DMS53 treated with DMSO at 0.1 percent for 48 hours (cell line): ENCODE measurements around the gene GHRHR.

Source experiments
- DNase-seq: peaks from one replicate; lab custom pipeline; 2025; ENCODE audit not compliant: unreplicated experiment; lab: John Stamatoyannopoulos, UW

Gene GHRHR

DNA sequence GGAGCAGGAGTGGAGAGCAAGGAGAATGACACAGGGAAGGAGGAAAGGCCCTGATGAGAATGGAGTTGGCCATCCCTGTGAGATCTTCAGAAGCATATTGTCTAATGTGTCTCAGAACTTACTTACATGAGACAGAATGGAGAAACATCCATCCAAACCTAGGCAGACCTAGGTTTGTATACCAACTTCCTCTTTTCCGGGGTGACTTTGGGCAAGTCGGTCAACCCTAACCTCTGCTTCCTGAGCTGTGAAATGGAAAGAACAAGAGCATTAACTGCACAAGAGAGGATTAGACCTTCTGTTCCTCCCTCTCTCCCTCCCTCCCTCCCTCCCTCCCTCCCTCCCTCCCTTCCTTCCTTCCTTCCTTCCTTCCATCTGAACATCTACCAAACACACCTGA, 4.5 kb downstream of the GHRHR start:
- no peak for DNase-seq

GRCh38 chr7:30968747-30969603, 5.2 kb downstream of the GHRHR start:
- no peak for DNase-seq

GRCh38 chr7:30969604-30969970, 5.8 kb downstream of the GHRHR start:
- DNase-seq: no peak

DNA sequence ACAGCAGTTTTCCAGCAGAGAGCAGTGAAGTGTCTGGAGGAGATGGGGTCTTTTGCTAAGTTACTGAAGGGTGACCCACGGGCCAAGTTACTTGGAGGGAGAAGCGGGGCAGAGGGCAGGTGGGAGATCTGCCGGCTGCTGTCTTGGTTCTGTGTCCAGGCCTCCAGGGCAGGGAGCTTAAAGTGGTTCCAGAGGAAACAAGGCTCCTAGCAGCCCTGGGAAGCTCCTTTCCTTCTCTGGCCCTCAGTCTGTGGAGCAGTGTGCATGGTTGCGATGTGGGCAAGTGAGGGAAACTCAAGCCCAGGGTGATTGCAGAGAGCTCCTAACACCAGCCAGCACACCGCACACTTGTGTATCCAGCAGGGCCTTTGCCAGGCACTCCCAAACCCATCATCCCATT, 6.3 kb downstream of the GHRHR start:
- no peak for DNase-seq

DNA sequence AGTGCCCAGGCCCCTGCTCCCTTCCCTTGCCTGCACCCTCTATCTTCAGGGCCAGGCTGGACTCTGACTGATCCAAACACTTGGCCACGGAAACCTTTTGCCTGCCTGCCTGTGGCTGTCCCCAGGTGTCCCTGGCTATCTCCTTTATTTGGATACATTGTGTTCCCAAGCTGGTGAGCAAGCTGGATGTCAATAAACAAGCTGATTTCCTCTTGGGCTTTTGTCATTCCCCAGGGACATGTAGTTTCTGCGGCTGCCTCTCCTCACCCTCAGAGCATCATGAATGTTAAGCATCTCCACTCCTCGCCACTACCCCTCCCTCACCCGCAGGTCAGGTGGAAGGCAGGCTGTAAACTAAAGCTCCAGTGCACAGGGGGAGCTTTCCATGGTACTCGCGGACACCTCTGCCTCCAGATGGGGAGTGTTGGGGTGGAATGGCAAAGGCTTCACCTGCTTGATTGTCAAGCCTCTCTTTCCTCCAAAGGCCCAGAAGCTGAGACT, 6.9 kb downstream of the GHRHR start:
- no peak for DNase-seq

GRCh38 chr7:30971440-30971839, 7.7 kb downstream of the GHRHR start:
- DNase-seq: no peak

- no peak for DNase-seq
These were observed 8.2 kb downstream of the GHRHR start for GRCh38 chr7:30971840-30972563.

- DNase-seq: no peak
These were observed 9.5 kb downstream of the GHRHR start for GRCh38 chr7:30973292-30973691.

GRCh38 chr7:30973791-30974604, 10.2 kb downstream of the GHRHR start:
- no peak for DNase-seq

- peak; percentile 79 for DNase-seq
These were observed 11.0 kb downstream of the GHRHR start for GRCh38 chr7:30974605-30975255.

DNA sequence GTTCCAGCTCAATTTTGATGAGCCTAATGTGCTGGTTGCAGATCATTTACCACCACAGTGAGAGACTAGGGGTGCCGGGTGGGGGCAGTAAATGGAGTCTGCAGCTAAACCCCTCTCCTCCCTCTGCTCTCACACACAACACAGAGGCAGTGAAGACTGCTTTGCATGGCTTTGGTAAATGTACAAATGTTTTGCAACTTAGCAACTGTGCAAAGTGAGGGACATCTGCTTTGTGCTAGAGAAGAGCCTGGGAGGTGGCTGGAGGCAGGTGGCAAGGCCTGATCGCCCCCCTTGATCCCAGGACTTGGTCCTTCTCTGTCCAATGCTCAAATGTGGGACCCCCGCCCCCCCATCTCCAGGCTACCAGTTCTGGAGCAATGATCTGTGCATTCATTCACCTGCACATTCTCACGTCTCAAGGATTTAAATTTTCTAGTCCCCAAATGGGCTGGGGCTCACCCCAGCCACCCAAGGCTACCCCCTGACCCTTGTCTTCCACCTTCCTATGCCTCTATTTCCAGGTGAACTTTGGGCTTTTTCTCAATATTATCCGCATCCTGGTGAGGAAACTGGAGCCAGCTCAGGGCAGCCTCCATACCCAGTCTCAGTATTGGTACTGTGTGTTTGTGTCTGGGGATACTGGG, 11.6 kb downstream of the GHRHR start:
- no peak for DNase-seq

DNA sequence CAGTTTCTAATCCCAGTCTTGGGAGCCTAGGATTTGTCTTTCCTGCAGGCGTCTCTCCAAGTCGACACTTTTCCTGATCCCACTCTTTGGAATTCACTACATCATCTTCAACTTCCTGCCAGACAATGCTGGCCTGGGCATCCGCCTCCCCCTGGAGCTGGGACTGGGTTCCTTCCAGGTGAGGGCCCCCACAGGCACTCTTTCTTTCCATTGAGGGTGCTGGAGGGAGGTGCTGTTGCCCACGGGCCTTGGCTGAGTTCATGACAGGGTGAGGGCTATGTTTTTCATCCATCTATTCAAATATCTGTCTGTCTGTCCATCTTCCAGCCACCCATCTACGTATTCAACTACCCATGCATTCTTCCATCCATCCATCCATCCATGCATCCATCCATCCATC, 12.6 kb downstream of the GHRHR start:
- DNase-seq: no peak

GRCh38 chr7:30977222-30977621, 13.5 kb downstream of the GHRHR start:
- no peak for DNase-seq

DNA sequence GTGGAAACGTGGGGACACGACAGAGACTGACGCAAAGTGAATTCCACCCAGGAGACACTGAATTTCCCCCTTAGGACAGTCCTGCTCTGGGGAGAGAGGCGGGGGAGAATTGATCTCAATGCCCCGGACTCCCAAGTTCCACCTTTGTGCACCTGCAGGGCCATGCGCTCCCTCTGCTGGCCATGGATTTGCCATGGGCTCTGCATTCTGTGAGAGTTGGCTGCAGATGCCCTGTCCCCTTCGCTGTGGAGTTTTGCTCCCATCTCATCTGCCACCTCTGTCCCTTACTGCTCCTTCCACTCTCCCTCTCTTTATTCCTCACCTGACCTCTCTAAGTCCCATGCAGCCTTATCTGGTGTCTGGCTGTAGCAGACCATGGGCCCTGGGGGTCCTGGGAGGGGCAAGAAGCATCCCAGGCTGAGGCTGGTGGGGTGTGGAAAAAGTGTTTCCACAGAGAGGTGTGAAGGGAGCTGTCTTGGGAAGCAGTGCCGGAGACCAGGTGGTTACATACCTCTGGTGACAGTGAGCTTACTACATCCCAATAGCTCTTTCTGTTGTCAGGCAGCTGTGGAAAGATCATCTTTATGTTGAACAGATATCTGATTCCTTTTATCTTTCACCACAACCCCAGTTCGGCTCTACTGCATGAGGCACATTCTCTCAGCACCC, 14.3 kb downstream of the GHRHR start:
- DNase-seq: peak; percentile 71

DNA sequence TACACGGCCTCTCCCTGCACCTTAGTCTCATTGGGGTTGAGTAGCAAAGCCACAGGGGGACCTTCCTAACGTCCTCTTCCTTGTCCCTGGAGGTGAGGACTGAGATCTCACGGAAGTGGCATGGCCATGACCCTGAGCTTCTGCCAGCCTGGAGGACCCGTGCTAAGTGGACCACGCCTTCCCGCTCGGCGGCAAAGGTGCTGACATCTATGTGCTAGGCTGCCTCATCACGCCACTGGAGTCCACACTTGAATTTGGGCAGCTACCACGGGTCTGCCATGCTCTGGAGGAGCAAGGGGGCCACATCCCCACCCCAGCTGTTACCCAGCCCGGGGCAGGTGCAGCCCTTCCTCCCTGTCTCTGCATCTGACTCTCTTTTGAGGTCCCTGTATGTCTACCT, 15.3 kb downstream of the GHRHR start:
- DNase-seq: no peak

DNA sequence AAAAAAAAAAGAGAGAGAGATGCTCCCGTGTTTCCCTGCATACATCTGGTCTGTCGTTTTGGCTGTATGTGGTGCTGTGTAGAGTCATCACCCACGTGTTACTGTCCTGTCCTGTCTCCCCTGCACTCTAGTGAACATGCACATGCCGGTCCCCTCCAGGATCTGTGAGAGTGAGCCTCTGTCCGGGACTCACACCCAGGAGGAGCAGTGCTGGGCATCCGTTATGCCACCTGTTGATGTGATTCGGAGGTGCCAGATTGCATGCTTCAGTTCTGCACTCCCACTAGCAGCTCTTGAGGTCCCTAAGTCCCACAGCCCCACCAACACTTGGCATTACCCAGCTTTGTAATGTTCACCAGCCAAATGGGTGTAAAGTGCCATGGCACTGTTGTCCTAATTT, 16.4 kb downstream of the GHRHR start:
- DNase-seq: no peak

- no peak for DNase-seq
These were observed 17.0 kb downstream of the GHRHR start for GRCh38 chr7:30980751-30981150.

- peak; percentile 80 for DNase-seq
These were observed 19.5 kb downstream of the GHRHR start for GRCh38 chr7:30983042-30983913.

DNA sequence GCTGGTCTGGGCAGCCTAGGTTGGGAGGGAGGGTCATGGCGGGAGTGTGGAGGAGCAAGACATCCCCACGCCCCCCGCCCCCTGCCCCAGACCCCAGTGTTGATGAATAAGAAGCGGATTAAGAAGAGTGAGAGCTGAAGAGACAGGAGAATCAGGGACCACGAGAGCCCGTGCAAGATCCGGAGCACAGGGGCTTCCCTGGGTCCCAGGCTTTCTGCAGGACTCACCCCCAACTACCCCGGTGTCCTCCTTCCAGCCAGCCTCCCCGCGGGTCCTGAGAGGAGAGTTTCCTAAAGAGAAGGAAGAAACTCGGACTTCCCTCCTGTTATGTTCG, 20.1 kb downstream of the GHRHR start:
- no peak for DNase-seq
